Loucy (cell line): ENCODE measurements around the gene C2CD5.

ENCODE experiments used
- CTCF ChIP-seq: fragments of 200-600 bp; sonication (generic); conservative IDR thresholded peaks from 2 replicates; pipeline ENCODE4 v1.5.1; 2014; ENCODE audit warnings: mild to moderate bottlenecking, antibody characterized with exemption, low read length
- EZH2phosphoT487 ChIP-seq: fragments of 200-600 bp; IDR thresholded peaks from 2 replicates; pipeline ENCODE4 v1.6.1; 2018; ENCODE audit warnings: antibody characterized with exemption, mild to moderate bottlenecking, moderate library complexity, borderline replicate concordance

DNA sequence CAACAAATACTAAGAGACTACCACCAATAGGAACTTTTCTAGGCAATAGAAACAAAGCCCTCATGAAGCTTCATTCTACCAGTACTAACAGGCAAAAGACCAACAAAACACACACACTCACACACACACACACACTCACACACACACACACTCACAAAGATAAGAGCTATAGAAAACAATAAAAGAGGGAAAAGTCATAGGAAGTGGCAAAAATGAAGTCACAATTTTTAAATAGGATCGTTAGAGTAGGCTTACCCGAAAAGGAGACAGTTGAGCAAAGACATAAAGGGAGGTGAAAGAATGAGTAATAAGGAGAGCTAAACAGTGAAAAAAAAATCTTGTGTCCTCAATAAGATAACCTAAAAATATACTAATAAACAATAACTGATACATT, 66.5 kb downstream of the C2CD5 start:
- TF ChIP-seq CTCF (no peak), EZH2phosphoT487 (no peak)
